ENCODE results near the gene KIAA2012.

Gene KIAA2012

DNA sequence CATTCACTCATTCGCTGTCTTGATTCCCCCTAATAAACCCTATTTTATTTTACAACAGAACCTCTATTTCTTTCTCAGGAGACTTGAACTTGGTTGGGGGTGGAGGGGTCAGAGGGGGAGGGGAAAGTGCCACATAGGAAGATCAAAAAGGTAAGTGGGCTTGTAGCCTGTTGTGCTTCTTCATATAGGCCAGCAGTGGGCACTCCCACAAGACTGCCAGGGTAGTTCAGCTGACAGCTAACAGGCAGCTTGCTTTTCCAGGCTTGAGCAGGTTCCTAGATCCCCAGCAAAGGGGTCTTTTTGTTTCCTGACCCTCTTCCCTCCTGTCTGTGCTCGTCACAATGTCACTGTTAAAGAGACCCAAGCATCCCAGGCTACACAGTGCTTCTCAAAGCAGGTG, 829 bp upstream of the KIAA2012 start:
- H3K4me3 ChIP-seq (ENCODE audit: severe bottlenecking): no peak overlapping the region
- no peak for DNase-seq (ENCODE audit: low spot score)
- TF ChIP-seq, protein P1, sequence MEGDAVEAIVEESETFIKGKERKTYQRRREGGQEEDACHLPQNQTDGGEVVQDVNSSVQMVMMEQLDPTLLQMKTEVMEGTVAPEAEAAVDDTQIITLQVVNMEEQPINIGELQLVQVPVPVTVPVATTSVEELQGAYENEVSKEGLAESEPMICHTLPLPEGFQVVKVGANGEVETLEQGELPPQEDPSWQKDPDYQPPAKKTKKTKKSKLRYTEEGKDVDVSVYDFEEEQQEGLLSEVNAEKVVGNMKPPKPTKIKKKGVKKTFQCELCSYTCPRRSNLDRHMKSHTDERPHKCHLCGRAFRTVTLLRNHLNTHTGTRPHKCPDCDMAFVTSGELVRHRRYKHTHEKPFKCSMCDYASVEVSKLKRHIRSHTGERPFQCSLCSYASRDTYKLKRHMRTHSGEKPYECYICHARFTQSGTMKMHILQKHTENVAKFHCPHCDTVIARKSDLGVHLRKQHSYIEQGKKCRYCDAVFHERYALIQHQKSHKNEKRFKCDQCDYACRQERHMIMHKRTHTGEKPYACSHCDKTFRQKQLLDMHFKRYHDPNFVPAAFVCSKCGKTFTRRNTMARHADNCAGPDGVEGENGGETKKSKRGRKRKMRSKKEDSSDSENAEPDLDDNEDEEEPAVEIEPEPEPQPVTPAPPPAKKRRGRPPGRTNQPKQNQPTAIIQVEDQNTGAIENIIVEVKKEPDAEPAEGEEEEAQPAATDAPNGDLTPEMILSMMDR (IDR thresholded peaks at IDR 0.05; ENCODE audit: poor library complexity, severe bottlenecking): peak; percentile 19
- no peaks in the 10 kb centered on the region for H3K36me3 ChIP-seq (ENCODE audit: low read depth)
- no peaks in the 10 kb centered on the region for H3K9me3 ChIP-seq (ENCODE audit: severe bottlenecking)
- ATAC-seq (ENCODE audit: low read depth): no peak
- H3K27ac ChIP-seq (ENCODE audit: poor library complexity, severe bottlenecking): no peak overlapping the region
- H3K27me3 ChIP-seq (ENCODE audit: insufficient read depth, poor library complexity, severe bottlenecking): no peaks in the 10 kb centered on the region
- H3K4me1 ChIP-seq (ENCODE audit: insufficient read depth, poor library complexity, severe bottlenecking): no peaks in the 10 kb centered on the region

DNA sequence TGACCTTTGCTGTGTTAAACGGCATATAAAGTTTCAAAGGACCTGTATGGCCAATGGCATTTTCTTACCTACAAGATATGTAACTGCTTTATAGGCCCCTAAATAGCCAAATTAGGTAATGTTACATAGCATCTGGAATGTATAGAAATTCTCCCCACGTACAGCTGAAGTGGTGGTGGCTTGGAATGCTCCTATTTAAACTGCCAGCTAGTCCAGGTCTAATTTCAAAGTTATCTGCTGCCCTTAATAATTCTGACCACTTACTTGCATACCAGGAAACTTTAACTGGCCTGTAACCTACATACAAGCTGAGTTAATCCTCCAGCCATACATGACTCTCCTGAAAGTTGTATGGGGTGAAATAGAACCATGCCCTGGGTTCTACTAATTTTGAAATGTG, 1.3 kb downstream of the KIAA2012 start:
- DNase-seq (ENCODE audit: low spot score) (no peak), ATAC-seq (ENCODE audit: low read depth) (no peak)
- Histone ChIP-seq H3K27me3 (ENCODE audit: insufficient read depth, poor library complexity, severe bottlenecking) (no peaks in the 10 kb centered on the region), H3K4me3 (ENCODE audit: severe bottlenecking) (no peak overlapping the region), H3K36me3 (ENCODE audit: low read depth) (no peaks in the 10 kb centered on the region), H3K9me3 (ENCODE audit: severe bottlenecking) (no peaks in the 10 kb centered on the region), H3K4me1 (ENCODE audit: insufficient read depth, poor library complexity, severe bottlenecking) (no peaks in the 10 kb centered on the region), H3K27ac (ENCODE audit: poor library complexity, severe bottlenecking) (no peak overlapping the region)
- TF ChIP-seq, protein P1 (IDR thresholded peaks at IDR 0.05; ENCODE audit: poor library complexity, severe bottlenecking): no peak

DNA sequence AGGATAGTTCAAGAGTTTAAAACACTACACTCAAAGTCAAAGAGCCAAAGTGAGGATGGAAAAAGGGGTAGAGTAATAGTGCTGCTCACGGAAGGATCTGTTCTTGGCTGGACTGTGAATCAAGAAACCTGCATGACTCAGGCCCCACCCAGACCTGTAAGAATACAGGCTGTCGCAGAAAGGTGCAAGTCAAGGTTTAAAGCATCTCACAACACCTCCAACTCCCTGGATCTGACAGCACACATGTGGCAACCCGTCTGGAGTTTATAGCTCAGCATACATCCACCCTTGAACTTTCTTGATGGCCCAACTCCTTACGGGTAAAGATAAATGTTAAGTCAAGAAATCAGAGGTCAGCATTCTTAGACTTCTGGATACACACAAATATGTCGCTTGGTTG, 6.3 kb downstream of the KIAA2012 start:
- TF ChIP-seq, protein P1 (IDR thresholded peaks at IDR 0.05; ENCODE audit: poor library complexity, severe bottlenecking): no peak
- no peaks in the 10 kb centered on the region for H3K9me3 ChIP-seq (ENCODE audit: severe bottlenecking)
- no peak for DNase-seq (ENCODE audit: low spot score)
- ATAC-seq (ENCODE audit: low read depth): 0 out of 3 replicates have a peak, but pooled peaks have one; percentile 14
- no peaks in the 10 kb centered on the region for H3K27me3 ChIP-seq (ENCODE audit: insufficient read depth, poor library complexity, severe bottlenecking)
- no peak overlapping the region for H3K27ac ChIP-seq (ENCODE audit: poor library complexity, severe bottlenecking)
- no peak overlapping the region for H3K4me3 ChIP-seq (ENCODE audit: severe bottlenecking)
- no peaks in the 10 kb centered on the region for H3K4me1 ChIP-seq (ENCODE audit: insufficient read depth, poor library complexity, severe bottlenecking)
- no peaks in the 10 kb centered on the region for H3K36me3 ChIP-seq (ENCODE audit: low read depth)

DNA sequence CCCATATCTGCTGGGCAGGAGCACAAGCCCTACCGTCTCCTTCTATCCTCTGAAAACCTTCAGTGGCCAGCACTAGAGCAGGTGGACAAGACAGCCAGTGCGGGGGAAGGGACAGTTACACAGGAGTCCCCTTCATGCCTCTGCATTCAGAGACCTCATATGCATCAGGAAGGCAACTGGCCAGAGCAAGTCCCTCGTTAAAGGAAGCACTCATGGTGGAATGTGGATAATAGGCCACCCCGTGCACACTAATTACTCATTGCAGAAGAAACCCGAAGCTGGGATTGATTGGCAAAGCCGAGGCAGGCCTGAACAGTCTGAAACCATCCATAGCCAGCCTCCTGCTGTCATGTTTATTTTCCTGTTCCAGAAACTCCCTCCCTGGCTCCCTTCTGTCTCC, 11.2 kb downstream of the KIAA2012 start:
- Histone ChIP-seq H3K36me3 (ENCODE audit: low read depth) (no peaks in the 10 kb centered on the region), H3K27me3 (ENCODE audit: insufficient read depth, poor library complexity, severe bottlenecking) (no peaks in the 10 kb centered on the region), H3K9me3 (ENCODE audit: severe bottlenecking) (no peaks in the 10 kb centered on the region), H3K4me1 (ENCODE audit: insufficient read depth, poor library complexity, severe bottlenecking) (no peaks in the 10 kb centered on the region), H3K4me3 (ENCODE audit: severe bottlenecking) (no peak overlapping the region), H3K27ac (ENCODE audit: poor library complexity, severe bottlenecking) (no peak overlapping the region)
- DNase-seq (ENCODE audit: low spot score): no peak
- TF ChIP-seq, protein P1 (IDR thresholded peaks at IDR 0.05; ENCODE audit: poor library complexity, severe bottlenecking): no peak
- peak; percentile 41; the same call in 1 of the 3 replicates for ATAC-seq (ENCODE audit: low read depth)

DNA sequence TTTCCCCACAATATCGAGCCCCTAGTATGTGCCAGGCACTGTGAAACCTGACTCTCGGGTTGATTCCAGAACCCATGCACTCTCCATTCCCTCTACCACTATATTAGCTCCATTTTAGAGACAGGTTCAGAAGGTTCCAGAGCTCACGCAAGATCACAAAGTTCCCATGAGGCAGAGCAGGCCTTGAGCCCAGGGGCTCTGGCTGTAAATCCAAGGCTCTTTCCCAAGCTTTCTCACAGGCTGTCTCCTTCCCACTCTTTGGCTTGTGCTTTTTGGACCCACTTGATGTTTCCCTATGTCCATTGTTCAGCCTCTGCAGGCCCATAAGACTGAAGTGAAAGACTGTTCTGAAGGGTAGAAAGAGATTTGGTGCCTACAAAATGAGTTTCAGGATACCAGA, 15.7 kb downstream of the KIAA2012 start:
- no peak overlapping the region for H3K4me3 ChIP-seq (ENCODE audit: severe bottlenecking)
- H3K27ac ChIP-seq (ENCODE audit: poor library complexity, severe bottlenecking): no peak overlapping the region
- no peaks in the 10 kb centered on the region for H3K4me1 ChIP-seq (ENCODE audit: insufficient read depth, poor library complexity, severe bottlenecking)
- H3K9me3 ChIP-seq (ENCODE audit: severe bottlenecking): no peaks in the 10 kb centered on the region
- no peaks in the 10 kb centered on the region for H3K36me3 ChIP-seq (ENCODE audit: low read depth)
- ATAC-seq (ENCODE audit: low read depth) (no peak), DNase-seq (ENCODE audit: low spot score) (no peak)
- TF ChIP-seq, protein P1 (IDR thresholded peaks at IDR 0.05; ENCODE audit: poor library complexity, severe bottlenecking): no peak
- no peaks in the 10 kb centered on the region for H3K27me3 ChIP-seq (ENCODE audit: insufficient read depth, poor library complexity, severe bottlenecking)

Measured in RWPE2 (cell line).